Lower lobe of right lung (tissue), 2 donors: ENCODE measurements around the gene C9. TPM values are rescaled to one million over a fixed set of nuclear protein-coding genes. Genes with fewer than 3 reads are reported as not detected.

Experiments
- ATAC-seq, 2 donors: fragments of 200-7000 bp; cut with Tn5 transposase; one replicate each; pipeline ENCODE4 v1.9.1; 2020 to 2022; ENCODE audit warnings: mild to moderate bottlenecking in 2 of 2, moderate library complexity in 2 of 2
- DNase-seq: peaks from one replicate; pipeline ENCODE4 v3.0.0-alpha.2; 2020
- H3K27ac ChIP-seq: fragments of 200-600 bp; one replicate; pipeline ENCODE4 v1.8.0; 2022
- H3K27me3 ChIP-seq: fragments of 200-600 bp; one replicate; pipeline ENCODE4 v1.8.0; 2022; ENCODE audit warnings: low read depth
- H3K36me3 ChIP-seq: fragments of 200-600 bp; one replicate; pipeline ENCODE4 v1.8.0; 2022; ENCODE audit warnings: mild to moderate bottlenecking
- H3K4me1 ChIP-seq: fragments of 200-600 bp; one replicate; pipeline ENCODE4 v1.8.0; 2022
- H3K4me3 ChIP-seq: fragments of 200-600 bp; one replicate; pipeline ENCODE4 v1.8.0; 2022; ENCODE audit warnings: mild to moderate bottlenecking
- H3K9me3 ChIP-seq: fragments of 200-600 bp; one replicate; pipeline ENCODE4 v1.8.0; 2022
- intact Hi-C: fragments of 100-400 bp; cut with DNase I; formaldehyde crosslinking; loops from one replicate; pipeline ENCODE4 v1.11.0; 2022
- total RNA-seq: library from RNA; stranded (reverse); fragmentation: NEBNext Ultra II Directional; extraction: Animal tissue kit (Norgen Biotek cat#: 25700); gene quantifications from one replicate; pipeline ENCODE4 v1.2.1, GENCODE V29; 2021
- TF ChIP-seq, protein P1 (sequence below): fragments of 200-600 bp; IDR thresholded peaks from one replicate; pipeline ENCODE4 v1.8.0; 2022; ENCODE audit warnings: antibody characterized with exemption, mild to moderate bottlenecking
- donor health status: DM: no; HTN: yes; CAD: no; lungs with severe emphysema.

C9 gene
- total RNA-seq, 1 donor from 2014 or later: 0.27 TPM

DNA sequence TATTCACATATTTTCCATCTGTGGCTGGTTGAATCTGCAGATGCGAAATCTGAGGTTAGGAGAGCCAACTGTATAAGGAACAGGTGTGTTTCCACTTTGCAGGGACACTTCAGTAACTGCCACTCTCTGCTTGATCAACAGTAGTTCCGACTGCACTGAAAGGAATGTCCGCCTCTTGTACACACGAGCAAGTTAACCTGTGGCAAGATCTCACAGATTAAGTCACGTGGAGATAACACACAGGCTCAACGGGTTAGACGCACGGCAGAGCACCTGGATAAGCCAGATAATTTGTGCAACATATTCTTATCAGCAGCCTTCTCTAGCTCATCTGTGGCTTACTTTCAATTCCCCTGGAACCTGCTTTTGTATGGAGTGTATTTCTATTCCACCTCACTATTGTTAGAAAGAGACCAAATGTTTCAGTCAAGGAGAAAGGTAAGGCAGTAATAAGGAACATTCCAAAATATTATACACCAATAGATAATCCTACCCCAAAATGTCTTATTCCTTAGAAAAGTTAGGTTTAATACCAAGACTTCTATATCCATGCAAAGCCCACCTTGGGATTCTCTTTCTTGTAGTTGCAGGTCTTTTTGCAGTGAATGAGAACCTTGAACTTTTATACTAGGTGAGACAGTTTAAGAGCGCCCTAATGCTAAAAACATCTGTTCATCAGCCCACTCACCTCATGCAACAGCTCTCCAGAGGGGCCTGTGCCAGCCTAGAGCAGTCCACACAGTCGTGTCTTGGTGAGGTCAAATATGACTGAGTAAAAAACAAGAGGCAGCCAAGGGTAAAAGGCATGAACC is 6.5 kb upstream of the C9 start:
- DNase-seq (no peak), ATAC-seq (peak; percentile 84 to 88)
- H3K27me3 ChIP-seq: no peaks in the 10 kb centered on the region
- no peaks in the 10 kb centered on the region for H3K9me3 ChIP-seq
- TF ChIP-seq, protein P1, sequence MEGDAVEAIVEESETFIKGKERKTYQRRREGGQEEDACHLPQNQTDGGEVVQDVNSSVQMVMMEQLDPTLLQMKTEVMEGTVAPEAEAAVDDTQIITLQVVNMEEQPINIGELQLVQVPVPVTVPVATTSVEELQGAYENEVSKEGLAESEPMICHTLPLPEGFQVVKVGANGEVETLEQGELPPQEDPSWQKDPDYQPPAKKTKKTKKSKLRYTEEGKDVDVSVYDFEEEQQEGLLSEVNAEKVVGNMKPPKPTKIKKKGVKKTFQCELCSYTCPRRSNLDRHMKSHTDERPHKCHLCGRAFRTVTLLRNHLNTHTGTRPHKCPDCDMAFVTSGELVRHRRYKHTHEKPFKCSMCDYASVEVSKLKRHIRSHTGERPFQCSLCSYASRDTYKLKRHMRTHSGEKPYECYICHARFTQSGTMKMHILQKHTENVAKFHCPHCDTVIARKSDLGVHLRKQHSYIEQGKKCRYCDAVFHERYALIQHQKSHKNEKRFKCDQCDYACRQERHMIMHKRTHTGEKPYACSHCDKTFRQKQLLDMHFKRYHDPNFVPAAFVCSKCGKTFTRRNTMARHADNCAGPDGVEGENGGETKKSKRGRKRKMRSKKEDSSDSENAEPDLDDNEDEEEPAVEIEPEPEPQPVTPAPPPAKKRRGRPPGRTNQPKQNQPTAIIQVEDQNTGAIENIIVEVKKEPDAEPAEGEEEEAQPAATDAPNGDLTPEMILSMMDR: no peak
- peaks cover 52% of the 10 kb centered on the region for H3K36me3 ChIP-seq
- intact Hi-C loops: loop anchor here (10.0 kb wide), 1 partner anchor 174 kb away; no protein-coding TSS in a partner anchor
- H3K4me1 ChIP-seq: no peaks in the 10 kb centered on the region
- H3K27ac ChIP-seq: no peak overlapping the region
- no peak overlapping the region for H3K4me3 ChIP-seq

DNA sequence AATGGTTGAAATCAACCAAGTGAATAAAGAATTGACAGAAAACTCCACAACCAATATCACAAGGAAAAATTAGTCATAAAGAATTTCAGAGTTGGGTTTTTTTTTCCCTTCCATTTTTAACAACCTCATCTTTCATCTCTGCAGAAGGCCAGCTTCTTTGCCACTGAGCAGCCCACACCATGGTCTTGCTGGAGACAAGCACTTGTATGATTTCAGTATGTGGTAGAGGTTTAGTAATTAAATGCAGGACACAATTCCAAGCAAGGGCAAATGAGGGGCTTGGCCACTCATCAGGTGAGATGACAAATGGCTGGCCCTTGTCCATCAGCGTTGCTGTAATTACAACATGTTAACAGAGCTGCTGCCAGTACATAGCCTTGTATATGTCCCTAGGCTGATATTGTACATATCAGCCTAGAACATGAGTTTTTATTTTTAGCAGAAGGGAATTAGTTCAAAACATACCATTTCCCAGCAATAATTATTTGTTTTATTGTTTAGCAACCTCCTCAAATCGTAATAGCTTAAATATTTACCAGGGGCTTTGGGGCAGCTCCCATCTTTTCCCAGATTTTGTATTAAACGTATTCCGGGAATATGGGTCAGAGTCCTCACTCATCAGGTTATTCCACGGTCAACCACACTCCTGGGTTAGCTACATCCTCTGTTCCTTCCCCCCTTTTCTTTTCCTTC is 5.0 kb upstream of the C9 start:
- TF ChIP-seq, protein P1: no peak
- no peak for DNase-seq
- Histone ChIP-seq H3K4me3 (no peak overlapping the region), H3K4me1 (no peaks in the 10 kb centered on the region), H3K27ac (no peak overlapping the region), H3K9me3 (no peaks in the 10 kb centered on the region), H3K36me3 (peaks cover 38% of the 10 kb centered on the region), H3K27me3 (no peaks in the 10 kb centered on the region)
- intact Hi-C loops: no loop called here
- ATAC-seq: no peak

DNA sequence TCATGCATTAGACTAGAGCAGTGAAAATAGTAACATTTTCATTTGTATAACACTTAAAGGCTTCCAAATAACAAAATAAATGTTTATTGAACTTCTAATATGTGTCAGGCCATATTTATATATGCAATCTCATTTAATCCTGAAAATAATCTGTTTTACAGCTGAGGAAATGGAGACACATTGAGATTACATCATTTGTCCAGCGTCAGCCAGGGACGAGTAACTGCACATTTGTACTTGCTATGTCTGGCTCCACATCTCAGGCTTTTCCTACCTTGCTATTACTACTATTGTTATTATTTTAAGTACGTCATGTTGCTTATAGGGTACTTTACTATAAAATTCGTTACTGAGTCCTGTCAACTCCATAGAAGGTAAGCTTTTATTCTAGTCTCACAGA is 3.8 kb upstream of the C9 start:
- H3K27me3 ChIP-seq: no peaks in the 10 kb centered on the region
- no peak for ATAC-seq
- intact Hi-C loops: no loop called here
- DNase-seq: no peak
- H3K4me3 ChIP-seq: no peak overlapping the region
- no peaks in the 10 kb centered on the region for H3K9me3 ChIP-seq
- H3K27ac ChIP-seq: no peak overlapping the region
- TF ChIP-seq, protein P1: no peak
- H3K4me1 ChIP-seq: no peaks in the 10 kb centered on the region
- H3K36me3 ChIP-seq: peaks cover 26% of the 10 kb centered on the region

DNA sequence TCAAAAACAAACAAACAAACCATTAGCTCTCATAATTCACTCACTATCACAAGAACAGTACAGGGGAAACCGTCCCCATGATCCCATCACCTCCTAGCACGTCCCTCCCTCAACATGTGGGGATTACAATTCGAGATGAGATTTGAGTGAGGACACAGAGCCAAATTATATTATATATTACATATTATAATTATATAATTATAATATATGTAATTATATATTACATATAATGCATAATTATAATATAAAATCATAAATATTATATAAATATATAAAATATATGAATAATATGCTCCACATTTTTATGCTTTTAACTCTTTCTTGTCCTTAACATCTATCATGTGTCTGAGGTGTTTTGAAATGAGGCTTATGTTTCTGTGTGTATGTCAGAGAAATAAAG is 3.4 kb upstream of the C9 start:
- H3K4me1 ChIP-seq: no peaks in the 10 kb centered on the region
- H3K4me3 ChIP-seq: no peak overlapping the region
- ATAC-seq: no peak
- peaks cover 22% of the 10 kb centered on the region for H3K36me3 ChIP-seq
- no peaks in the 10 kb centered on the region for H3K9me3 ChIP-seq
- TF ChIP-seq, protein P1: no peak
- no peak for DNase-seq
- no peak overlapping the region for H3K27ac ChIP-seq
- no peaks in the 10 kb centered on the region for H3K27me3 ChIP-seq
- intact Hi-C loops: no loop called here

DNA sequence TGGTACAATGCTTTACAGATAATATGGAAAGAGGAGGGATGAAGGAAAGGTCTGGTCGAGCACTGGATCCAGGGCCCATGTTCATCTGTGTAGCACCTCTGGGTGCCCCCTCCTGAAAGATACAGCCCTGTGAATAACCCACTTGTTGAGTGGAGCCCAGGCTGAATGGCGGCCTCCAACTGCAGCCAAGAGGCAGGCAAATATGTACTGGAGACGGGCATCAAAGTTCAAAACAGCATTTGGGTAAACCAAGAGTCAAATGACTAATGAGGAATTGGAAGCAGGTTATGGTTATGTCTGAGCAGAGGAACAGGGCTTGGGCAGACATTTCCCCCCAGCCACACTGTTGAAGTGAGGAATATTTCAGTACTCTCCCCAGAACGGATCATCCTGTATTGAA is 1.1 kb downstream of the C9 start:
- DNase-seq: no peak
- Histone ChIP-seq H3K27me3 (no peaks in the 10 kb centered on the region), H3K9me3 (no peaks in the 10 kb centered on the region), H3K4me3 (no peak overlapping the region), H3K27ac (no peak overlapping the region), H3K4me1 (no peaks in the 10 kb centered on the region), H3K36me3 (no peaks in the 10 kb centered on the region)
- no peak for ATAC-seq
- intact Hi-C loops: no loop called here
- TF ChIP-seq, protein P1: no peak
